HG02943 (cell line): Measurements from ENCODE around the gene SYTL2.
"Not testable (repeated sequence)": the region's sequence is repeated elsewhere in the genome, so short reads cannot be mapped to it uniquely, and the experiment has no call there.

Experiments
- ATAC-seq: cut with Tn5 transposase; IDR thresholded peaks from one replicate; pipeline ENCODE4 v1.9.1; 2021; ENCODE audit warnings: mild to moderate bottlenecking, low read depth, moderate library complexity; ENCODE audit not compliant: unreplicated experiment

The SYTL2 gene, protein sequence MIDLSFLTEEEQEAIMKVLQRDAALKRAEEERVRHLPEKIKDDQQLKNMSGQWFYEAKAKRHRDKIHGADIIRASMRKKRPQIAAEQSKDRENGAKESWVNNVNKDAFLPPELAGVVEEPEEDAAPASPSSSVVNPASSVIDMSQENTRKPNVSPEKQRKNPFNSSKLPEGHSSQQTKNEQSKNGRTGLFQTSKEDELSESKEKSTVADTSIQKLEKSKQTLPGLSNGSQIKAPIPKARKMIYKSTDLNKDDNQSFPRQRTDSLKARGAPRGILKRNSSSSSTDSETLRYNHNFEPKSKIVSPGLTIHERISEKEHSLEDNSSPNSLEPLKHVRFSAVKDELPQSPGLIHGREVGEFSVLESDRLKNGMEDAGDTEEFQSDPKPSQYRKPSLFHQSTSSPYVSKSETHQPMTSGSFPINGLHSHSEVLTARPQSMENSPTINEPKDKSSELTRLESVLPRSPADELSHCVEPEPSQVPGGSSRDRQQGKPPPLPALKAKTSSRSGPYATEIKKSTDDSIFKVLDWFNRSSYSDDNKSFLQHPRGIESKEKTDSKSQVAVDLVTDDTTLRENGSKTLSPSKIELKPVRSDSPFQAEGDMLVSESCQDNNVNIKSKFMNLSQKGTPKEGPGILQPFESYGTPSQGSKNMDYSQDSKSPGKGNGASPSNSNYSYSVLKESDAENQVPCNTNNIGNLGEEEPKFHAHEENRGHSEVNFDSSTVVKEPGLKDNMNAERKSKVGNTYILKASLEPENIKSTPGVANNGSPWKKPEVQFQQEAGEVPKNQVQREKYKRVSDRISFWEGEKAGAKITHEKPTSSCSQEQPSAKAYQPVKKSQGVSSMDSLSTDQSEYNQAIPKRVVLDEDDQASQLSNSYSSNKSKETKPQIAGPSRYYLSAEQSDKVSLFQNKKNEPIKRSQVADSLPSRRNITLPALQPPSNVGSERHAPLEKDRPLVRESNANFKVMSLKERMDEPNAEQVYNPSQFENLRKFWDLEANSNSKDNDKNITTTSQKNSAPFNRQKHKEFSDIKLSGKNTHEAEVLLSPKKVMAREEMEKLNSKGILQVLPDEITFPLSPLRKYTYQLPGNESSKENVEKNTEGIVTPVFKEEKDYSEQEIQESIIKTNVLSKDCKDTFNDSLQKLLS (N-terminal part only)

DNA sequence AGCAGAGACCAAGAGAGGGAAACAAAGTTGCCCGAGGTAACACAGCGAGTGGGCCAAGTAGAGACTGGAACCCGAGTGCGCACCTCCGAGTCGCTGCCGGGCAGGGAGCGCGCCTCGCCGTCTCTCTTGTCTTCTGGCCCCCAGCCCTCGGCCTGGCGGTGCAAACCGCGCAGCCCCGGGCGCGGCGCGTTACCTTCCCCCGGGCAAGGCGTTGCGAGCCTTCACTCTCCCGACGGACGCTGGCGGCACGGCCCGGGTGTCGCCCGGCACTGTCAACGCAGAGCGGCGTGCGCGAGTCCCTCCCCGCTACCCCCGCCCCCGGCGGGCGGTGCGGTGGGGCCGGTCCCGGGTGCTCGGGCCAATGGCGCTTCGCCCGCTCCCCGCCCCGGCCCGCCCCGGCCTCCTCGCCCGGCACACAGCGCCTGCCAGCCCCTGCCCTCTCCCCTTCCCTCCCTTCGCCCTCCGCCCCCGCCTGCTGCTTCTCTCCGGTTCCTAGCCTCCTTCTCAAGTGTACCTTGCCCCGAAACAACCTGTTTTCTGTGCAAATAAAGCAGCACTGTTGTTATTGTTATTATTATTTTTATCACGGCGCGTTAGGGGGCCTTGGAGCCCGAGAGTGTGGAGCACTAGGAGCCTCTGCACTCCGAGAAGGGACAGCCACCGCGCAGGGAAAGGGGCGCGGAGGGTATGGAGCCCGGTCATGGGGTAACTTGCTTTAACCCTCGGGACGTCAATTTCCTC lies at the start of gene SYTL2:
SYTL2 (minus strand) TSS at position 271 of the 741 bp plus-strand sequence. CDS start 53,416 bp downstream, outside the sequence.
- no peak for ATAC-seq

DNA sequence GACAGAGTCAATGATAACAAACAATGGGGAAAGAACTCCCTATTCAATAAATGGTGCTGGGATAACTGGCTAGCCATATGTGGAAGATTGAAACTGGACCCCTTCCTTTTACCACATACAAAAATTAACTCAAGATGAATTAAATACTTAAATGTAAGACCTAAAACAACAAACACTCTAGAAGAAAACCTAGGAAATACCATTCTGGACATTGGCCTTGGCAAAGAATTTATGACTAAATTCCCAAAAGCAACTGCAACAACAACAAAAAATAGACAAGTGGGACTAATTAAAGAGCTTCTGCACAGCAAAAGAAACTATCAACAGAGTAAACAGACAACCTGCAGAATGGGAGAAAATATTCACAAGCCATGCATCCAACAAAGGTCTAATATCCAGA lies 48.6 kb upstream of the SYTL2 start:
- not testable (repeated sequence) for ATAC-seq

DNA sequence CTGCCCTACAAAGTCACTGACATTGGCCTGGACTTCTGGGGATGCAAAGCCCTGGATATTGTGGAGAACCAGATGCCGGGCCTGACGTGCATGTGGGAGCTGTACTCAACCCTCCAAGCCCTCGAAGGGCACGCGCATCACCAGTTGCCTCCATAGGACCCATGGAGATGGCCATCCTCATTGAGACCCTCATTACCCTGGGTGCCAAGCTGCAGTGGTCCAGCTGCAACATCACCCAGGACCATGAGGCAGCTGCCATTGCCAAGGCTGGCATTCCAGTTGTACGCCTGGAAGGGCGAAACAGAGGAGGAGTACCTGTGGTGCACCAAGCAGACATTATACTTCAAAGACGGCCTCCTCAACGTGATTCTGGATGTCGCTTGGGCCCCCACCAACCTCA lies 46.2 kb upstream of the SYTL2 start:
- ATAC-seq, result no peak

DNA sequence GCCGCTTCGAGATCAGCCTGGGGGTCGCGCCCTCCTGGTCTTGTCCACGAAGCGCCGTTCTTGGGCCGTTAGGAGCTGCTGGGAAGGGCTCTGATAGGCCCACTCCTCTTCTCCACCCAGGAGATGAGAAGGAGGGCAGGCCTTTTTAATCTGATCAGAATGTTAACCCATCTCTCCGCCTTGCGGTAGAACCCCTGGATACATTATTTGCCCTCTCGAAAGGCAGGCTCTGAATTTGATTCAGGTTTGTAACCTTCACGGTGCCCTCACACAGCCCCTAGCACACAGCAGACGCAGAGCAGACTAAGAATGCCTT lies 44.4 kb upstream of the SYTL2 start, which contains the start of gene CCDC83:
CCDC83 (plus strand) TSS at position 43 of the 316 bp plus-strand sequence. CDS start 9,741 bp downstream, outside the sequence.
- ATAC-seq, result no peak

DNA sequence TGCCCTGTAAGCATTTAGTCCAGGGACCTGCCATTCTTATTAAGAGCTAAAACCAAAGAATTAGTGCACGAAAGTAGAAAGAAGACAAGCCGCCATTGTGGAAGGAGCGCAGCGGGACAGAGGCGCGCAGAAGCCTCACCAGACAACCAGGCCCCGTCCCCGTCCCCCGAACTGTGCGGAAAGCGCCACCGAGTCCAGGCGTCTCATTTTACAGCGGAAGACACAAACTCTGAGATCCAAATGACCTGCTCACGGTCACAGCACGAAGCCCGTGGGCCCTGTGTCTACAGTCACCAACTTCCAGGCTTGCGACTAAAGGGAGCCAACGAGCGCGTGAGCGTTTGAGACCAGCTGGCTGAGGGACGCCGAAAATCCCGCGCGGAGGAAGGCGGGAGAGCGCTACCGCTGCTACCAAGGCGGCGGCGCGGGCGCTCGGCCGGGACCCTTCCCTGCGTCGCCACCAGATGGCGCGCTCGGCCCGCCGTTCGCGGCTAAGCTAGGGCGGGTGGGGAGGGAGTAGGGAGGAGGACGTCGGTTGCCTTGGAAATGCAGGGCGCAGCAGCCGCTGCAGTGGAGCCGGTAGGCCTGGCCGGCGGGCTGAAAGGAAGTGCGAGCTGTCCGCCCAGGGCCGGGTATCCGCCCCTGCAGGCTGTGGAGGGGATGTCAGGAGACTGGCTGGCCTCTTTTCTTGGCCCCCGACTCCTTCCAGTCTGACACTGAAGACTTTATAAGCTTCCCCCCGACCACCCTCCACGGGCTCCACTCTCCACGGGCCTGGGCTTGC lies 43.8 kb upstream of the SYTL2 start:
- peak; percentile 100 for ATAC-seq

DNA sequence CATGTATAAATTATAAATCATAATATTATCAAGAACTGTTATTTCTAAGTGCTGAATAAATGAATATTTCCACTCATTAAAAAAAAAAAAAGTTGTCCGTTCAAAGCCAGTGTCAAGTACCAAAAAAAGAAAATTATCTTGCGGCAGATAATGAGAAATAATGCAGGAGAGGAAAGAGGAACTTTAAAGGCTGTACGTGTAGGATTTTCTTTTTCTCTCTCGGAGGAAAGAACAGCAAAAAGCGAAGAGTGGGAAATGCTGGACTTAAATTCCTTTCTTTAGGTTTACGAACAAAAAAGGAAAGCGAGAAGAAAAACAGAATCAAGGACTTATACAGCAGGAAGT lies 43.2 kb upstream of the SYTL2 start:
- ATAC-seq, result no peak

DNA sequence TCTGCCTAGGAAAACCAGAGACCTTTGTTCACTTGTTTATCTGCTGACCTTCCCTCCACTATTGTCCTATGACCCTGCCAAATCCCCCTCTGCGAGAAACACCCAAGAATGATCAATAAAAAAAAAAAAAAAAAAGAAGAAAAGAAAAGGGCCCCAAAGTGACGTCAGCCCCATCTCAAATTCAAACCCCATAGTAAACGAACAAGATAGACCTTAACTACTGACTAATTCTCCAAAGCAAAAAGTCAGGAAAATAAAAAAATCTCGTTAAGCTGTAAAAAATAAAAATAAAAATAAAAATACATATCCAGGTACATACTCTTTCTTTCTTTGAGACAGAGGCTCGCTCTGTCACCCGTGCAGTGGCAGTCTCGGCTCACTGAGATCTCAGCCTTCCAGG lies 42.6 kb upstream of the SYTL2 start:
- ATAC-seq, result not testable (repeated sequence)

DNA sequence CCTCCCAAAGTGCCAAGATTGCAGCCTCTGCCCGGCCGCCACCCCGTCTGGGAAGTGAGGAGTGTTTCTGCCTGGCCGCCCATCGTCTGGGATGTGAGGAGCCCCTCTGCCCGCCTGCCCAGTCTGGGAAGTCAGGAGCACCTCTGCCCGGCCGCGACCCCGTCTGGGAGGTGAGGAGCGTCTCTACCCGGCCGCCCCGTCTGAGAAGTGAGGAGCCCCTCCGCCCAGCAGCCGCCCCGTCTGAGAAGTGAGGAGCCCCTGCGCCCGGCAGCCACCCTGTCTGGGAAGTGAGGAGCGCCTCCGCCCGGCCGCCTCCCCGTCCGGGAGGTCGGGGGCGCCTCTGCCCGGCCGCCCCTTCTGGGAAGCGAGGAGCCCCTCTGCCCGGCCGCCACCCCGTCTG lies 41.8 kb upstream of the SYTL2 start:
- not testable (repeated sequence) for ATAC-seq

DNA sequence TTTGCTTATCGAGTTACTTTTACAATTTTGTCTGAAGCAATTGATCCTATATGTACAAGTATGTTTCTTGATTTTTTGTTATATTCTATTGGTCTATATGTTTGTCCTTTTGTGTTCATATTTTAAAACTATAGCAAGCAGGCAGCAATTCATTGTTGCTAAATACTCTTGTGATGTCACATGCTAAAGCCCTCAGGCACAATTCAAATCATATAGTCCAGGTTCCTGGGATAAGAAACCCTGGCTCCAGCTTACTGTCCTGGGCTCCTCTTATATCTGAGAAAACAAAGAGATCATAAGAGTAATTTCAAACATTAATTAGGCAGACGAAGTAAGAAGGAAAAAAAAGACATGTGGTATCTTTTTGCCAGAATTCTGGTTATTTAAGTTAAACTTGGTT lies 37.6 kb upstream of the SYTL2 start:
- ATAC-seq, result no peak

DNA sequence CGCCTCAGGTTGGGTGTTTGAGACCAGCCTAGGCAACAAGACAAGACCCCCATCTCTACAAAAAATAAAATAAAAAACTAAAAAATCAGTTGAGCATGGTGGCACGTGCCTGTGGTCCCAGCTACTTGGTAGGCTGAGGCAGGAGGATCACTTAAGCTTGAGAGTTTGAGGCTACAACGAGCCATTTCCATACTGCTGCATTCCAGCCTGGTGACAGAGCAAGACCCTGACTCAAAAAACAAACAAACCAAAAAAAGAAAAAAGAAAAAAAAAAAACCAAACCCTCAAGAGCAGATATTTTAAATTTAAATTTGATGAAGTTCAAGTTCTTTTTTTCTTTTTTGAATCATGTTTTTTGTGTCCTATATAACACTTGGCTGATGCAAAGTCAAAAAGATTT lies 37.1 kb upstream of the SYTL2 start:
- ATAC-seq, result no peak

DNA sequence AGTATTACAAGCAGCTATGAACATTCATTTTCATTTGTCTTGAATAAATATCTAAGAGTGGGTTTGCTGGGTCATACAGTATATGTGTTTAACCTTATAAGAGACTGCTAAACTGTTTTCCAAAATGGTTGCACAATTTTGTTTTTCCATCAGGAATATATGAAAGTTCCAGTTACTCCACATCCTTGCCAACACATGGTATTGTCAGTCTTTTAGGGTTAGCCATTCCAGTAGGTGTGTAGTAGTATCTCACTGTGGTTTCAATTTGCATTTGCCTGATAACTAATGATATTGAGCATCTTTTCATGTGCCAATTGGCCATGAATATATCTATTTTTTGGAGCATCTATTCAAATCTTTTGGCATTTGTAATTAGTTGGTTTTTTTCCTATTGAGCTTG lies 36.5 kb upstream of the SYTL2 start:
- no peak for ATAC-seq

DNA sequence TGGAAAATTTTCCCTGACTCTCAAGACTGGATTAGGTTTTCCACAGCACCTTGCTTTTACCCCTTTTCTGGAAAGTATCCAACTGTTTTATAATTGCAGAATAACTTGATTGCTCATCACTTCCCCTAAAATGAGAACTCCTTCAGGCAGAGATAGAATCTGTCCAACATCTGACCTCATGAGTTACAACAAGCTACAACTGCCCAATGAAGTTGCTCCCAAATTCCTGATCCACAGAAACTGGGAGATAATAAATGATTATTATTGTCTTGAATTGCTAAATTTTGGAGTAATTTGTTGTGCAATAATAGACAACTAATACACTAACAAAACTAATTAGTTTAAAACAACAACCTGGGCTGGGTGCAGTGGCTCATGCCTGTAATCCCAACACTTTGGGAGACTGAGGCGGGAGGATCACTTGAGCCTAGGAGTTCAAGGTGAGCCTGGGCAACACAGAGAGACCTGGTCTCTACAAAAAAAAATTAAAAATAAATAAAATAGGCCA lies 34.2 kb upstream of the SYTL2 start:
- no peak for ATAC-seq

DNA sequence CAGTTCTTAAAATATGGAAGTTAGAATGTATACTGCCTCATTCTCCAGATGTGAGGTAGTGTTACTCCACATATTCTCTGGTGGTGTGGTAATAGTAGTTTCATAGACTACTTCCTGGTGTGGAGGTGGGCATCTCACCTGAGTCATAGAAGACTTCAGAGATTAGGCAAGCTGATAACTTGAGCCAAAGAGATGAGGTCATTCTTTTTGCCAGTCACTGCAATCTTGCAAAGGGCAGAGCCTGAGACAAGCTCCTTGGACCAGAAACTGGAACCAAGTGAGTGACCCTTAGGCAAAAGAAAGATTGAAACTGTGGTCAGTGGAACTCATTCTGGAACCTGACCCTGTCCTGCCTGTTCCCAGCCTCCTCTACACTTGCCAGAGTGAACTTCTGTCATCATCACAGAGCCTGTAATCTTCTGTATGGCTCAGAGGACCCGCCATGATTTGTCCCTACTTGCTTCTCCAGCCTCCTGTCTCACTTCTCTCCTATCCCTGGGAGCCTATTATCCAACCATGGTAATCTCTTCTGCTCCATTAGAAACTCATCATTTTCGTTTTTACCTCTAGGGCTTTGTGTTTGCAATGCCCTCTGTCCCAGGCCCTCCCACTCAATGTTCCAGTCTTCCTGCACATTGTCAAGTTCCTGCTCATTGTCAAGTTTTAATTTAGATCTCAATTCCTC lies 33.6 kb upstream of the SYTL2 start:
- no peak for ATAC-seq

DNA sequence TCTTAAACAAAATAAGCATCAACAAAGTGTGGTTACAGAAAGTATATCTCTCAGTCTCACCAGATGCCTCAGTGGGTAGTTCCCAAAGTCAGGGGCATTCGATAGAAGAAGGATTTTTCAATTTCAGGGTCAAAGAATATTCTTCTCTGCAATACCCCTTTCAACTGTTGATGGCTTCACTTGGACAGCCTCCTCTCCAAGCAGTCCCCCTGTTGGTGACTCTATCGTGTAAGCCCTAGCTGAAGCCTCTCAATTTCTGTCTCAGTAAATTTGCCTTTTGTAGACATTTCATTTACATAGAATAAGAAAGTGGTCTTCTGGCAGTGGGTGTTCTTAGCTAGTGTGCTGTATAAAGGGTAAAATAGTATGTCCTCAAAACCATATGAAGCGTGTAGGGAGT lies 33.0 kb upstream of the SYTL2 start:
- ATAC-seq, result no peak

DNA sequence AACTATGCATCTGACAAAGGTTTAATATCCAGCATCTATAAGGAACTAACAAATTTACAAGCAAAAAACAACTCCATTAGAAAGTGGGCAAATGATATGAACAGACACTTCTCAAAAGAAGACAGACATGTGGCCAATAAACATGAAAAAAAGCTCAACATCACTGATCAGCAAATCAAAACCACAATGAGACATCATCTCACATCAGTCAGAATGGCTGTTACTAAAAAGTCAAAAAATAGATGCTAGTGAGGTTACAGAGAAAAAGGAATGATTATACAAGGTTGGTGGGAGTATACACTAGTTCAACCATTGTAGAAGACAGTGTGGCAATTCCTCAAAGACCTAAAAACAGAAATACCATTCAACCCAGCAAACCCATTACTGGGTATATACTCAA lies 30.0 kb upstream of the SYTL2 start:
- ATAC-seq, result not testable (repeated sequence)

DNA sequence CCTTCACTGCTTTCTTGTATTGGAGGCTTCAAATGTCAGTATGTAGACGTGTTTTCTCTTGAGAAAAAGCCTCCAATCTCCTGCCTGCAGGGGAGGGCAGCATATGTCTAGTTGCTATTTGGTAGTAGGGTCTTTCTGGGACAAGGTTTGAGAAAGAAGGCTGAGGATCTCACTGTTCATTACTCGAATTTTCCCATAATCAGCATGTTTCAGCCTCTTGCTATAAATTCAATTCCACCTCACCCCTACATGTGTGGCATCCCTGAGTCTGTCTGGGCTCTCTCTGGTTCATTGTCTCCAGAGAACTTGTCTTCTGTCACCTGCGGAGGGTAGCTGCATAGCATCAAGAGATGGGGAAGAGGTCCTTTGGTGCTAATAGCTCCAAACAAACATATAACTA lies 24.8 kb upstream of the SYTL2 start:
- no peak for ATAC-seq

DNA sequence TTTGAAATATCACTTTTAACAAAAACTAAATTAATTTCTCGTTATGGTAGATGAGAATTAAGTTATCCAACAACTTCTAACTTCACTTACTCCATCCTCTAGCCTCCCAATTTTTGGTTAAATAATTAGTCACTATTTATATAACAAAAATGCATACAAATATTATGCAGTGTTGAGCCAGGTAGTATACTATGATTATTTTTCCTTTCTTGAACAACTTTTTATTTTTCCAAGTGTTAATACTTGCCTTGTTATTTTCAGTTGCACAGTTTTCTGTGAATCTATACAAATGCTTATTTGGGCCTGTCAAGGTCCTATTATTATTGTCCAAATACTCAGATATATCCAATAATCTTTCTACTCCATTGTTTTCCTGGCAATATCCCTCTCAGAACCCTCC lies 24.3 kb upstream of the SYTL2 start:
- ATAC-seq, result no peak

DNA sequence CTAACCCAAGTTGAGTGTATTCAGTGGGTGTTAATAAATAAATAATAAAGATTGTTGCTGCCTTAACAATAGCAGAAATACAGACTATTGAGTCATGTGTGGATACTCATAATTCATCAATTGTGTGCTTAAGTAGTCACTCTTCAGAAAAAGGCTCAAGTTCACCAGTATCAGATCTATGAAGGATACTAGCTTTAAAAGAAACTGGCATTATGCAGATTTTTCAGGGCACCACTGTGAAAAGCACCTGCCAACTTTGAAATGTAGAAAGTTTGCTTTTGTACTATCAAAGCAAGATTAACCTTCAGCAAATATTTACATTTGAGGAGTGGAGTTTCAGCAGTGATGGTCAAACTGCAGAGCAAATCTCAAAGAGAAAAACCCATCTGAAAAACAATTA lies 20.1 kb upstream of the SYTL2 start:
- ATAC-seq, result no peak

DNA sequence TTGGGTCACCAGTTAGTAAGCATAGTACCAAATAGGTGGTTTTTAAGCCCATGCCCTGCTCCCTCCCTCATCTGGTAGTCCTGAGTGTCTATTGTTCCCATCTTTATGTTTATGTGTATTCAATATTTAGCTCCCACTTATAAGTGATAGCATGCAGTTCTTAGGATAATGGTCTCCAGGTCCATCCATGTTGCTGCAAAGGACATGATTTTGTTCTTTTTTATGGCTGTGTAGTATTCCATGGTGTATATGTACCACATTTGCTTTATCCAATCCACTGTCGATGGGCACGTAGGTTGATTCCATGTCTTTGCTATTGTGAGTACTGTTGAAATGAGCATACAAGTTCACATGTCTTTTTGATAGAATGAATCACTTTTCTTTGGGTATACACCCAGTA lies 18.2 kb upstream of the SYTL2 start:
- no peak for ATAC-seq
